Stimulated activated CD4-positive, alpha-beta T cell treated with anti-CD3 and anti-CD28 coated beads, Interleukin-15, amount 100 ng/mL, for 48 hours (primary cell): ENCODE measurements around the gene ERGIC1.
"Not testable (repeated sequence)": the region's sequence is repeated elsewhere in the genome, so short reads cannot be mapped to it uniquely, and the experiment has no call there.

Experiments
- DNase-seq, 2 donors: peaks; one replicate each; pipeline ENCODE4 v3.0.0-alpha.2; 2020; ENCODE audit warnings: low read depth in 2 of 2

ERGIC1 gene

DNA sequence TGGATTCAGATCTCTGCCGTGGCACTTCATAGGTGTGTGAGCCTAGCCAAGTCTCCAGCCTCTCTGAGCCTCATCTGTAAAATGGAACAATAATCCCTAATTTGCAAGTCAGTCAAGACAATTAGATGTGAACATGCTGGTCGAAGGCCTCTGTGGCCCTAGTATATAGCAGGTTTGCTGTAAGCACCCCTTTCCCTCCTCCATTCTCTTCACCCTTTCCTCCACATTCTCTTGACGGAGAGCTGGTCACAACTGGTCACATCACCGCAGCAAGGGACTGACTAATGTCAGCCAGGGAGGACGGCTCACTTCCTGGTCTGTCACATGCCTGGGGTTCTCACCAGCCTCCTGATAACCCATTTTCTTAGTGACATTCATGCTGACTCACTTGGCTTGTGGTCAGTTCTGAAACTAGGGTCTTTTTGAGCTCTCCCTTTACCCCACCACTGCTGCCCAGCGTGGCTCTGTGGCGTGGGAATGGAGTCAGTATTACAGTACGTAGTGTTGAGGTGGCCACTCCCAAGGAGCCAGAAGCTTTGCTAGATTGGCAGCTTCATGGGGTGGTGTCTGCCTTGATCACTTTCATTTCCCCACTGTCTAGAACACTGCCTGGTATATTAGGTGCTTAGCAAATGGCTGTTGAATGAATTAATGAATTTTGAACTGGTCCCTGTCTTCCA, 47.8 kb downstream of the ERGIC1 start:
- DNase-seq = peak in 1 of 2 donors; percentile 6

DNA sequence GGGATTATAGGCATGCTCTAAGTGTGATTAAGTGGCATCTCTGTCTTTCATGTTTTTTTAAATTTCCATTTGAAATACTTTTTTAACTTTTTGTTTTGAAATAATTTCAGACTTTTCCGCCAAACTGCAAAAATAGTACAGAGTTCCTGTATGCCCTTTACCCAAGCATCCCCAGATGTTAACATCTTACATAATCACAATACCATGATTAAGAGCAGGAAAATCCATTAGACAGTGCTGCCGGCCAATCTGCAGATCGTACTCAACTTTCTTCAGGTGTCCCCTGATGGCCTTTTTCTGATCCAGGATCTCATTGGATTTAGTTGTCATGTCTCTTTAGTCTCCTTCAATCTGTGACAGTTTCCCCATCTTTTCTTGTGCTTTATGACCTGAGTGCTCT, 49.0 kb downstream of the ERGIC1 start:
- no peak for DNase-seq

DNA sequence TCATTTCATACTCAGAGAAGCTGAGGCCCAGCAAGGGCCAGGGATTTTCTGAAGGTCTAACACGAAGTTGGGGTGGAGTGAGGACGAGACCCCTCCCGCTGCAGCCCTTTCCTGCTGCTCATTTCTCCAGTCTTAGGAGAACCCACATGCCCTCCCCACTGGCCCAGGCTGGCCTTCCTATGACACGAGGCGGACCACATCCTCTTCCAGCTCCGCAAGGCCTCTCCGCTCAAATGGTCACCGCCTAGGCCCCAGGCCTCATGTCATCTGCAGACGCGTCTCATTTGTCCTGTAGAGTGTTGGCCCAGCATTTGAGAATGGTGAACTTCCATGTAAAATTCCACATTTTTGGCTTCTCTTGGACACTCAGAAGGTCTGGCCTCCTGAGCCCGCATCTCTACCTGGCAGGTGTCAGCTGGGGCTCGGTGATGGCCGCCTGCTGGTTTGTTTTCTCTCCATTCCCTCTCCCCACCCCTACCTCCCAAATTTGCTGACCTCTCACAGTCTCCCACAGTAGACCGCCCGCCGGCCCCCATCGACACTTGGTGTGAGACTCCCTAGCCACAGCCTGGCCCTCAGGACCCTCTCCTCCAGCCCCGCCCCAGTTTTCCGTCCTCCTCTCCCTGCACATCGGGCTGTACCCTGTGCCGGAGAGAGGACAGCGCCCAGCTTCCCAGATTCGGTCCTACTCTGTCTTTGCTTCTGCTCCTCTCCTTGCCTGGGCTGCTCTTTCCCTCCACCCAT, 51.7 kb downstream of the ERGIC1 start:
- DNase-seq = no peak

DNA sequence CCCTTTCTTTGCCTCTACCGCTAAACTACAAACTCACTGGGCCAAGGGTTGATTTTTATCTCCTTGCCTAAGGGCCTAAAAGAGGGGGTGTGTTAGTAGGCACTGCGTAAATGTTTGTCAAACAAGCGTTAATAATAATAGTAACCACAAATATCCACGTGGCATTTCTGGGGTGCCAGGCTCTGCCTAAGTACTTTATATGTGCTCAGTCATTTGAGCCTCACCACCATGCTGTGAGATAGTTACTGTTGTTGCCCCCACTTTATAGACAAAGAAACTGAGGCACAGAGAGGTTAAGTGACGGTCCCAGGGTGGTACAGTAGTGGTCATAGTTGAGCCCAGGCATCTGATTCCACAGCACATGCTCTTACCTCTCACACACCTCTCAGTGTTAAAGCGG, 52.4 kb downstream of the ERGIC1 start:
- no peak for DNase-seq

DNA sequence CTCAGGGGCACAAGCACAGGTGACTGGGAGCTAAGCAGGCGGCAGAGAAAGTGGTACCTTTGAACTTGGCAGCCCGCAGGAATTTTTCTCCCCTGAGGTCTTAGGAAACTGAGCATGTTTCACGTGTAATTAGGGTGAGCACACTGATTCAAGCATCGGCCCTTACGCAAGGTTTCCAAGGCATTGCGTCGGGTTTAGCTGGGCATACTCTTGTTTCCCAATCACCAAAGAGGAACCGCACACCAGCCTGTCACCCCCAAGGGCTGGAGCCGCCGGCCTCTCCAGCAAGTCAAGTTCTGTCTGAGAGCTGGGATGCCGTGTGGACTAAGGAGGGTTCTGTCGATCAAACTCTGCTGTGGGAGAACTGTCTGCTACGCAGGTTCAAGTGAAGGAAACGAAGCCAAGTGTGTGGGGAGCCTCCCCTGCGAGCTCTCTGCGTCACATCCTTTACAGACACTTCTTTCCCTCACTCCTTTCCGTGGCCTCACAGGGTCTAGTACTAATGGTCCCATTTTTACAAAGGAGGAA, 53.0 kb downstream of the ERGIC1 start:
- DNase-seq = no peak

DNA sequence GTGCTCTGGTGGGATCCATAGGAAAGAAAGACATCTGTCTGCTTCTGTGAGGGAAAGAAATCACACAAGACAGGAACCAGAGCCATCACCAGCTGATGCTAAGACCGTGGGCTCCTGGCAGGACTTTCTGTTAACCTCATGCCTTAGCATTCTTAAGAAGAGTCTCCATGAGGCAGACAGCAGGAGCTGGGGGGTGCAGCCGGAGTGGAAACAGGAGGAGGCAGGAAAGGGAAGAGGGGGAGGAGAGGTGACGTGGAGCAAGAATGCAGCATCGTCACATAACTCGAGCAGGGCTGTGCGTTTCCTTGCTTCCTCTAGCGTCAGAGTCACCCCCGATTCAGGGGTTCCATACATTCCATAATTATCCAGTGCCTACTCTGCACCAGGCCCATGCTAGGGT, 53.6 kb downstream of the ERGIC1 start:
- no peak for DNase-seq

DNA sequence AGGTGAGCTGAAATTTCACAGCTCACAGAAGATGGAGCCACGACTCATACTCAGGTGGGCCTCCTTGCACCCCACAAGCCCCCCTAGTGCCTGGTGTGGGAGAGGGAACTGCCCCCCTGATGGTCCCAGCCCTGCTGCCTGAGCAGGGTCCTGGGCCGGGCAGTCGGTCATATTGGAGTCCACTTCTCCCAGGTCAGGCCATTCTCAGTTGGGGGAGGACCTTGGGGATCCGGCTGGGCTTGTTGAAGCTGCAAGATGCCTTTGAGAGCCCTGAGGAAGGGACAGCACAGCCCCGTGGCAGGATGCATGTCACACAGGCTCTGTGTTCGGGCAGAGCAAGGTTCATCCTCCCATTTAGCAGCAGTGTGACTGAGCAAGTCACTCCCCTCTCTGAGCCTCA, 56.6 kb downstream of the ERGIC1 start:
- DNase-seq = no peak

DNA sequence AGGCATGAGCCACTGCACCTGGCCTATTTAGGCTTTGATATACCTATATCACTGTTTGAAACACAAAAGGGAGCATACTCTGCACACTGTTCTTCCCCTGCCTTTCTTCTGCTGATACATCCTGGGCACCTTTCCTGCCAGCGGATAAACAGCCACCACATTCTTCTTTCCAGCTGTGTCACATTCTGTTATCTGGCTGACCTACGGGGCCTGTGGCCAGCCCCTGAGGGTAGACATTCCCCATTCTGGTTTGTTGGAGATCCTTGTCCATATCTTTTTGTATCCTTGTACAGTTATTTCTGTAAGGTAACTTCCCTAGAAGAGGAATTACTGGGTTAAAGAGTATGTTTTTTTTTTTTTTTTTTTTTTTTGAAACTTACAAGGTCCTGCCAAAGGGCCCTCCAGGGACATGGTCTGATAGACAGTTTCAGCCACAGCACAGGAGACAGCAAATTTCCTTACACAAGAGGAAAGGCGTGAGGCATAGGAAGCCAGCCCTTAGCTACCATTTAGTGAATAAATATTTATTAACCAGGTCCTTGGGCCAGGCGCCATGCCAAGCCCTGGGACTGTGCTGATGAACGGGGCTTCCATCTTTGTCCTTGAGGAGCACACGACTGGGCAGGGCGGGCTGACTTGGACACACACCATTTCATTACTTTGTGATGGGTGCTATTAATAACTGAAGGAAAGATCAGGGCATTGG, 57.8 kb downstream of the ERGIC1 start:
- no peak for DNase-seq

DNA sequence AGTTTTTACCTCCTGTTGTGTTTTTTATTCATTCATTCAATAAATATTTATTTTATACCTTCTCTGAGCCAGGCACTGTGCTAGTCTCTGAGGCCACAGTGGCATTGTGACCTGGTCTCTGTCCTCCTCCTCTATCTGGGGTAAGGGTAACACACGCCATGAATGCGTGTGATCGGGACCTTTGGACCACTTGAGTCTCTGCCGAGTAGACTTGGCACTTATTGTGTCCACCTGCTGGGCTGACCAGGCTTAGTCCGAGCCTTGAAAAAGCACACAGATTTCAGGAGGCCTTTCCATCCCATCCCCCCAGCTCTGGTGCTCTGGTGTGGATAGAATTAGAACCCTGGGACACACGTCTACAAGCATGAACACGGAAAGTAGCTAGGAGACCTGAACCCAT, 58.7 kb downstream of the ERGIC1 start:
- DNase-seq = no peak

DNA sequence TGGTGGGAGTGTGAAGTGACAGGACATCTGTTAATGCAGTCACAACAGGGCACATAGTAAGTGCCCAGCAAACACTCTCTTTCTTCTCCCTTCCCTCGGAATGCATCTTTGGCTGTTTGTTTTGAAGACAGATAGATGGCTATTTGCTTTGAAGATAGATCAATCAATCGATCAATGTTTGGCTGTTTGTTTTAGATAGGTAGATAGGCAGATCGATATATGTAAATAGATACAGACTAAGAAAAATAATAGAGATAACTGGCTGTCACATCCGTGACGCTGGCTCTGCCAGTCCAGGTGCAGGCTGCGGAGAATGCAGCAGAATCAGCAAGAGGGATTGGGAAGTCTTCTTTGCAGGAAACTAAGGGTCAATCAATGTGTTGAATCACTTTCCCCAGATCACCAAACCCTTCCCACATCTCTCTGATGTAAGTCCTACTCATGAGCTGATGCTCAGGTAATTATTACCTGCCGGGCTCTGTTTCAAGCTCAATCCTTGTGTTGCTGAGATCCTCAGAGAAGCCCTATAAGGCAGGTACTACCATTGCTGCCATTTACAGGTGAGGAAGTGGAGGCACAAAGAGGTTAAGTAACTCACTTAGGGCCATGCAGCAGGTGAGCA, 60.8 kb downstream of the ERGIC1 start:
- DNase-seq = no peak

DNA sequence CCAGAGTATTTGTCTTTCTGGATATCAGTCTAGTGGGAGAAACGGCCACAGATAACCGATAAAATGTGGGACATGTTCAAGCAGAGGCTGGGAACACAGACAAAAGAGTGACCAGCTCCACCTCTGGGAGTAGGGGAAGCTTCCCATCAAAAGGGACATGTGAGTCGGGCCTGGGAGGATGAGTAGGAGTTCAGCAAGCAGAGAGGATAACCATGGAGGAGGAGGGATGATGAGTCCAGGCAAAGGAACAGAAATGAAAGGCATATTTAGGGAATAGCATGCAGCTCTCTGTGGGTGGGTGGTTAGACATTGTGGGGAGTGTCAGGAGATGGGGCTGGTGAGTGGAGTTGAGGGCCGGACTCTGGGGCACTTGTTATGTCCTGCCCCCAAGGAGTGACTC, 61.5 kb downstream of the ERGIC1 start:
- DNase-seq = no peak

DNA sequence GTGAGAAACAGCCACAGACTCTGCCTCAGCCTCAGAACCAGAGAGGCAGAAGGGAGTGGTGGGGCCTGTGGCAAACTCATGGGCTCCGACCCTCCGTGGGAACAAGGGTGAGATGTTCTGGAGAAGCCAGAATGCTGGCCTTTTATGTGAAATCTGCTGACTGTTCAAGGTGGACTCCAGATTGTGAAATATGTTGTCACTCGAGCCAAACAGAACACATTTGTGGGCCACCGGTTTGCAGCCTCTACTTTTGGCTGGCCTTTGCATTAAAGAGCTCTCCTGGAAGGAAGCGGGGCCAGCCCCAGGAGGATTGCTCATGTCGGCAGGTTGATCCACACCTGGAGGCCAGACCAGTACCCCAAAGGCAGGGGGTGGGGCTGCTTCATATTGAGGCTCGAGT, 62.4 kb downstream of the ERGIC1 start:
- no peak for DNase-seq

DNA sequence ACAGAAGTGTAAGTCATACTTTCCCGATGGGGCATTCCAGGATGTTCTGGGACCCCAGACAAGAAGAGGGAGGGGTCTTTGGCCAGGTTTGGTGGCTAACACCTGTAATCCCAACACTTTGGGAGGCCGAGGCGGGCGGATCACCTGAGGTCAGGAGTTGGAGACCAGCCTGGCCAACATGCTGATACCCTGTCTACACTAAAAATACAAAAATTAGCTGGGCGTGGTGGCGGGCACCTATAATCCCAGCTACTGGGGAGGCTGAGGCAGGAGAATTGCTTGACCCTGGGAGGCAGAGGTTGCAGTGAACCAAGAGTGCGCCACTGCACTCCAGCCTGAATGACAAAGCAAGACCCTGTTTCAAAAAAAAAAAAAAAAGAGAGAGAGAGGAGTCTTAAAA, 63.0 kb downstream of the ERGIC1 start:
- not testable (repeated sequence) for DNase-seq

DNA sequence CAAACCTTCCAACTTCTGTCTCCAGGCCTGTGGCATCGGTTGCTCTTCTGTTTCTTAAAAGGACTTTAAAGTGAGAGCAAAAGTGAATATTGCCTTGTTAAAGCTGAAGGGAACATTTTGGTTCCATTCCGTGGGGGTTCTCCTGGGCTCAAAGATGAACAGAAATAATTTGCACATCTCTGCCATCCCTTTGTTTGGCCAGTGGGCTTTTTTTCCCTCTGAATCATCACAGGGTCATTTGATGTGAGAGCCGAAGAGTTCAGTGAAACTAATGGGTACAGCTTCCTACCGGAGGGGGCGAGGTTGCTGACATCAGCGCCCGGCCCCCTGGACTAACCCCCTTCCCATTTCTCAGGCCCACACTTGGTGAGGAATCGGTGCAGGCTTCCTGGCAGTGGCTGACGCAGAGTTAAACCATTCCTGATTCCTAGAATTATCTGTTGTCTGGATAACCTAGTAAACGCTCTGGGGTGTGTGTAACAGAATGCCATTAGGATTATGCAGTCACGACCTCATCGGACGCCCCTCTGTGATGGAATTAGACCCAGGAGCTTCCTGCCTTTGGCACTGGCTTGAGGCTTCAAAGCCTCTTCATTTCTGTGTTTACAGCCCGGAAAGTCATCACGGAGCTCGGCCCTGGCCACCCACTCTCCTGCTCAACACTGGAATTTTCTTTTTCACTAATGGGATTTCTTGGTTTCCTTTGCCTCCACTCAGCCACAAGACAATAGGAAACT, 63.6 kb downstream of the ERGIC1 start:
- DNase-seq = no peak

DNA sequence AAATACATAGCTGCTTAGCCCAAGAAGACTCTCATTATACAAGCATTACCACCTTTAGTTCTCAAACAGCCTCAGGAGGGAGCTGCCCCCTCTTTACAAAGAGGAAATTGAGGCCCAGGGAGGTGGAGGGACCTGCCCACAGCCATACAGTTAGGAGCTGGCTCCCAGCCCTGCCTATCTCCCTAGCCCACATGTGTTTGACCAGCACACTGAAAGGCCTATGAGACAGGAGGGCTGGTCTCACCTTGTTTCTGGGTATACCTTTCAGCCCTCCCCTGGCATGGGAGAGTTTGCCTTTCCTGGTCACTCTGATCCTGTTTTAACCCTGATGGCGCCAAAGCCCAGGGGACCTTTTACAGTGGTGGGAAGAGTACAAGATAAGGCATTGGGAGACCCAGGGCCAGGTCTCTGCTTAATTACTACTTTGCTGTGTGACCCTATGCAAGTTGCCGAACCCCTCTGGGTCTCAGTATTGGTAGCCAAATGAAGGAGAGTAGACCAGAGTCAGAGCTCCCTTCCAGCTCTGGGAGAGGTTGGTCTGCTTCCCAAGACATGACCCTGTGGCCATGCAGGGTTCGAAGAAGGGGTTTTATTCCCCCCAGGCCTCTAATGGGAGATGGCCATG, 64.3 kb downstream of the ERGIC1 start:
- no peak for DNase-seq

DNA sequence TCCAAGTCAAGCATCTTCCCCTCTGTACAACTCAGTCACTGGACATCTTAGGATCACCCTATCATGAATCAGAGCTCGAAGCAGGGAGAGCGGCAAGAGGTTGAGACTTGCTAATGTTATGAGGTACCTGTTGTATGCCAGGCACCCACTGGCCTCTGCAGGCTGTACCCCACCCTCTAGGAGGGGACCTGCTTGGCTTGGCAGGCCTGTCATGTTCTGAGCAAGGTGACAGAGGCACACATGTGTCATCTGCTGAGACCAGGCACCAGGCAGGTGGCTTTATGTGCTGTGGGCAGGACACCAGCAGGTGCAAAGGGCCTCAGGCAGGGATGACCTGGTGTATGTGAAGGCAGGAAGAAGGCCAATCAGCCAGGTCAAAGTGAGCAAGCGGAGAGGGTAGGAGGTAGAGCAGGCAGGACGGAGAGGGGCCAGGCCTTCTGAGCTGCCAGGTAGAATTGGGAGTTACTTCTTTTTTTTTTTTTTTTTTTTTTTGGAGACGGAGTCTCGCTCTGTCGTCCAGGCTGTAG, 64.9 kb downstream of the ERGIC1 start:
- DNase-seq = no peak

DNA sequence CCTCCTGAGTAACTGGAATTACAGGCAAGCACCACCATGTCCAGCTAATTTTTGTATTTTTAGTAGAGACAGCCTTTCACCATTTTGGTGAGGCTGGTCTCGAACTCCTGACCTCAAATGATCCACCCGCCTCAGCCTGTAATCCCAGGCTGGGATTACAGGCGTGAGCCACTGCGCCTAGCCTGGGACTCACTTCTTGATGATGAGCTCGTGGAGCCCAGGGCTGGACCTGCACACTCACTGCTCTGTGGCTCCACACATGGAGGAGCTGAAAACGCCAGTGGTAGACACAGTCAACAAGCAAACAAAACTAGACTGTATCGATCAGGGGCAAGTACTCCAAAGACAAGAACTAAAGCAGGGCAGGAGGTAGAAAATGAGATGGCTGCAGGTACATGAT, 65.4 kb downstream of the ERGIC1 start:
- DNase-seq = no peak

DNA sequence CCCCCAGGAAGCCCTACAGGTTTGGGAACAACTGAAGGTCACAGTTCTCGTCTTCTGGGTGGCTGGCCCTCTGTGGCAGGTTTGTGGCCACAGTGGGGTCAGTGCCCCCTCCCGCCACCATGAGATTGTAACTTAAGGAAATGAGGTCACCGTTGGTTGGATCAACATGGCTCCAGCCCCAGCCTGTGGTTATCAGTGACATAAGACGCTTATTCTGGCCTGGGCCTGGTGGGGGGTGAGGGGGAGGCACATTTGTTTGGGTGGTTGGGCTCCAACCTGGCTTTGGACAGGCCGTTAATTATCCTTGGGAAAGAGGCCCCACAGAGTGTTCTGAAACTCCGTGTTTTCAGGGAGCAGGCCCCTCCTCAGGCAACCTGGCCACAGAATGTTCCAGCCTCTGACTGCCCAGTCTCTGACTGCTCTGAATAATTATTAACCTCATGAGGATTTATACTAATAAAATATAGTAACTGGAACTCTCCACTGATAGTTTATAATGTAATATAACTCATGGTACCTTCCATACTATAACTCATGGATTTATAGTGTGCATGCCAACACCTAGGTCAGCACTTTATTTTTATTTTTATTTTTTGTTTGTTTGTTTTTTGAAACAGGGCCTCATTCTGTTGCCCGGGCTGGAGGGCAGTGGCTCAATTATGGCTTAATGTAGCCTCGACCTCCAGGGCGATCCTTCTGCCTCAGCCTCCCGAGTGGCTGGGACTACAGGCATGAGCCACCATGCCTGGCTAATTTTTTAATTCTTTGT, 67.1 kb downstream of the ERGIC1 start:
- no peak for DNase-seq

DNA sequence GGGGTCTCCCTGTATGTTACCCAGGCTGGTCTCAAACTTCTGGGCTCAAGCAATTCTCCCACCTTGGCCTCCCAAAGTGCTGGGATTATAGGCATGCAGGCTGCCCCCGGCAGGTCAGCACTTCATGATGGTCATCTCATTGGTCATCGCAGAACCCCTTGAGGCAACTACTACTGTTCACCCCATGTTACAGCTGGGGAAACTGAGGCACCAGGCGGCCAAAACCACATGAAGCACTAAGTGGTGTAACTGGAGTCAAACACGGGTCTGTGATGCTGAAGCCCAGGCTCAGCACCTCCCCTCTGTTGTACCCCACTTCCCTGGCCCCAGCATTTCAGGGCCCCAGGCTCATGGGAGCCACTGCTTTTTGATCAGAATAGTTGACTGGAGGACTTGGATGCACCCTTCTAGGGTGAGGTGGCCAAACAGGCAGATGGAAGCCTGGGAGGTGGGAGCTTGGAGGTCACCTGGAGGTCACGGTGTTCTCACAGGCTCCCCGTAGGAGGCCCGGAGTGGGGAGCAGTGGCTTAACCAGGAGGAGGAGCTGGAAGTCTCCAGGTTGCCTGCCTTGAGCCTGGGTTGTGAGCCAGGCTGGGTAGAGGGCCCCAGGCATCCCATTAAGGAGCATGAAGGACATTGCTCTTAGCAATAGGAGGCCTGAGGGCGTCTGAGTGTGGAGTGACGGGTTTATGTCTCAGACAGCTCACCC, 67.9 kb downstream of the ERGIC1 start:
- DNase-seq = no peak
